ENCODE results near the gene GPR143.

- TF ChIP-seq MAX (IDR thresholded peaks at IDR 0.05) (no peak), CEBPB (IDR thresholded peaks at IDR 0.05) (no peak), RAD21 (IDR thresholded peaks at IDR 0.05; ENCODE audit: low read depth) (no peak), TAF1 (IDR thresholded peaks at IDR 0.05; ENCODE audit: low read depth) (no peak), REST (IDR thresholded peaks at IDR 0.05; ENCODE audit: low read depth) (no peak), CREB1 (IDR thresholded peaks at IDR 0.05; ENCODE audit: low read depth) (no peak), EP300 (IDR thresholded peaks at IDR 0.05; ENCODE audit: borderline replicate concordance) (no peak), EGR1 (IDR thresholded peaks at IDR 0.05) (no peak), YY1 (IDR thresholded peaks at IDR 0.05; ENCODE audit: low read depth) (no peak), TEAD4 (IDR thresholded peaks at IDR 0.05) (no peak), ZBTB7A (IDR thresholded peaks at IDR 0.05; ENCODE audit: low read depth) (no peak), USF1 (IDR thresholded peaks at IDR 0.05) (no peak)
These were observed 23.9 kb upstream of the GPR143 start for GRCh38 chrX:9789555-9789954.
